Caco-2 (cell line): ENCODE measurements around the gene GRIA2. TPM values are rescaled to one million over a fixed set of nuclear protein-coding genes. Genes with fewer than 3 reads are reported as not detected.

Source experiments
- BruUV-seq: library from RNA; stranded (reverse); fragments of 400-500 nt; replicated peaks from 2 replicates; lab custom pipeline; 2021; lab: Mats Ljungman, UMichigan
- CTCF ChIA-PET: fragments of 300-600 bp; sonication (Branson Sonifier 250); formaldehyde crosslinking; loops from one replicate; lab custom pipeline; 2022; ENCODE audit warnings: antibody characterized with exemption; lab: Charles Lee
- POLR2A ChIA-PET: fragments of 300-600 bp; sonication (Branson Sonifier 250); formaldehyde crosslinking; loops from one replicate; lab custom pipeline; 2022; ENCODE audit warnings: antibody characterized with exemption; lab: Charles Lee
- DNase-seq, 2 experiments: peaks; one replicate each; pipeline versions ENCODE4 v3.0.0 to v3.0.0-alpha.2; 2020 to 2022
- H3K27me3 ChIP-seq: replicated peaks from 2 replicates; pipeline ENCODE4 v1.6.0; 2011; ENCODE audit warnings: low read length; ENCODE audit not compliant: control insufficient read depth, insufficient read depth
- H3K36me3 ChIP-seq: 2 replicates; pipeline ENCODE4 v1.5.1; 2011; ENCODE audit warnings: low read length; ENCODE audit not compliant: control insufficient read depth, insufficient read depth
- H3K4me1 ChIP-seq: fragments of 250-450 bp; sonication (Bioruptor Pico); 2 replicates; pipeline ENCODE4 v1.5.1; 2020; ENCODE audit warnings: mild to moderate bottlenecking
- H3K4me3 ChIP-seq: 2 replicates; pipeline ENCODE4 v1.5.1; 2011; ENCODE audit warnings: low read depth, mild to moderate bottlenecking, control low read depth, low read length
- H3K9me3 ChIP-seq: fragments of 250-450 bp; sonication (Bioruptor Pico); 2 replicates; pipeline ENCODE4 v1.5.1; 2020; ENCODE audit warnings: mild to moderate bottlenecking, moderate library complexity
- H3K27ac Mint-ChIP-seq: one replicate; pipeline ENCODE4 v1.8.0; 2022; ENCODE audit warnings: mixed read lengths; ENCODE audit not compliant: unreplicated experiment
- H3K27me3 Mint-ChIP-seq: one replicate; pipeline ENCODE4 v1.8.0; 2022; ENCODE audit warnings: mixed read lengths; ENCODE audit not compliant: insufficient read depth, unreplicated experiment
- H3K36me3 Mint-ChIP-seq: one replicate; pipeline ENCODE4 v1.8.0; 2022; ENCODE audit warnings: mild to moderate bottlenecking, mixed read lengths; ENCODE audit not compliant: insufficient read depth, unreplicated experiment
- H3K4me1 Mint-ChIP-seq: one replicate; pipeline ENCODE4 v1.8.0; 2022; ENCODE audit warnings: low read depth, mixed read lengths; ENCODE audit not compliant: unreplicated experiment
- H3K4me3 Mint-ChIP-seq: one replicate; pipeline ENCODE4 v1.8.0; 2022; ENCODE audit warnings: mild to moderate bottlenecking, moderate library complexity, mixed read lengths; ENCODE audit not compliant: unreplicated experiment
- H3K9me3 Mint-ChIP-seq: one replicate; pipeline ENCODE4 v1.8.0; 2022; ENCODE audit warnings: mixed read lengths; ENCODE audit not compliant: unreplicated experiment
- CTCF ChIP-seq, 2 experiments: fragments of 200-600 bp in 1 of 2; IDR thresholded peaks; 1 replicate in 1 of 2; 2 replicates in 1 of 2; pipeline versions ENCODE4 v1.5.1 to v1.8.0; 2011 to 2022; ENCODE audit warnings: antibody characterized with exemption in 1 of 2, control low read depth in 1 of 2, inconsistent platforms in 1 of 2, low read depth in 1 of 2, low read length in 1 of 2, mild to moderate bottlenecking in 1 of 2, moderate library complexity in 1 of 2; ENCODE audit not compliant: insufficient read depth in 1 of 2, severe bottlenecking in 1 of 2, unreplicated experiment in 1 of 2
- intact Hi-C: fragments of 100-400 bp; cut with micrococcal nuclease; formaldehyde crosslinking; loops from one replicate; pipeline ENCODE4 v1.10.0; 2022; ENCODE audit not compliant: unreplicated experiment
- total RNA-seq: library from RNA; stranded (reverse); gene quantifications from 2 replicates; pipeline ENCODE4 v1.2.3, GENCODE V29; 2022

The GRIA2 gene
- total RNA-seq, 1 experiment from 2014 or later: not detected

GRCh38 chr4:157184300-157184699 is 36.2 kb upstream of the GRIA2 start:
- no TSS peak for BruUV-seq
- H3K27me3 Mint-ChIP-seq: no peaks in the 10 kb centered on the region
- no peak for TF ChIP-seq CTCF (IDR thresholded peaks at IDR 0.05; ENCODE audit: insufficient read depth in 1 of 2, low read depth in 1 of 2, low read length in 1 of 2, severe bottlenecking in 1 of 2, unreplicated experiment in 1 of 2)
- Histone ChIP-seq H3K4me3 (no peak overlapping the region), H3K27me3 (no peaks in the 10 kb centered on the region), H3K9me3 (no peaks in the 10 kb centered on the region), H3K36me3 (no peaks in the 10 kb centered on the region), H3K4me1 (no peaks in the 10 kb centered on the region)
- POLR2A ChIA-PET: no interaction called here
- DNase-seq: no peak
- H3K4me3 Mint-ChIP-seq: no peak overlapping the region
- CTCF ChIA-PET: no interaction called here
- no peaks in the 10 kb centered on the region for H3K9me3 Mint-ChIP-seq
- H3K4me1 Mint-ChIP-seq: no peaks in the 10 kb centered on the region
- H3K36me3 Mint-ChIP-seq: no peaks in the 10 kb centered on the region
- intact Hi-C loops: no loop called here
- no peak overlapping the region for H3K27ac Mint-ChIP-seq

GRCh38 chr4:157185363-157185762 is 35.2 kb upstream of the GRIA2 start:
- no peaks in the 10 kb centered on the region for H3K27me3 ChIP-seq
- no peaks in the 10 kb centered on the region for H3K4me1 Mint-ChIP-seq
- intact Hi-C loops: no loop called here
- H3K4me1 ChIP-seq: no peaks in the 10 kb centered on the region
- H3K4me3 ChIP-seq: no peak overlapping the region
- H3K36me3 ChIP-seq: no peaks in the 10 kb centered on the region
- TF ChIP-seq CTCF (IDR thresholded peaks at IDR 0.05; ENCODE audit: insufficient read depth in 1 of 2, low read depth in 1 of 2, low read length in 1 of 2, severe bottlenecking in 1 of 2, unreplicated experiment in 1 of 2): no peak
- no peaks in the 10 kb centered on the region for H3K9me3 ChIP-seq
- POLR2A ChIA-PET: no interaction called here
- no peaks in the 10 kb centered on the region for H3K36me3 Mint-ChIP-seq
- H3K4me3 Mint-ChIP-seq: no peak overlapping the region
- H3K9me3 Mint-ChIP-seq: no peaks in the 10 kb centered on the region
- H3K27me3 Mint-ChIP-seq: no peaks in the 10 kb centered on the region
- no peak for DNase-seq
- BruUV-seq: no TSS peak
- H3K27ac Mint-ChIP-seq: no peak overlapping the region
- CTCF ChIA-PET: no interaction called here

- Mint-ChIP-seq H3K27ac (no peak overlapping the region), H3K27me3 (peaks cover 6% of the 10 kb centered on the region), H3K36me3 (no peaks in the 10 kb centered on the region), H3K4me3 (no peak overlapping the region), H3K9me3 (no peaks in the 10 kb centered on the region), H3K4me1 (no peaks in the 10 kb centered on the region)
- Histone ChIP-seq H3K27me3 (no peaks in the 10 kb centered on the region), H3K4me3 (no peak overlapping the region), H3K9me3 (no peaks in the 10 kb centered on the region), H3K36me3 (no peaks in the 10 kb centered on the region), H3K4me1 (no peaks in the 10 kb centered on the region)
- BruUV-seq: no TSS peak
- intact Hi-C loops: no loop called here
- ChIA-PET CTCF (no interaction called here), POLR2A (no interaction called here)
- TF ChIP-seq CTCF (IDR thresholded peaks at IDR 0.05; ENCODE audit: insufficient read depth in 1 of 2, low read depth in 1 of 2, low read length in 1 of 2, severe bottlenecking in 1 of 2, unreplicated experiment in 1 of 2): no peak
- DNase-seq: no peak
Observed at GRCh38 chr4:157195374-157195773, 25.2 kb upstream of the GRIA2 start.
